ENCODE results near the gene OR1M1.
"Not testable (repeated sequence)": the region's sequence is repeated elsewhere in the genome, so short reads cannot be mapped to it uniquely, and the experiment has no call there.

OR1M1 gene, protein sequence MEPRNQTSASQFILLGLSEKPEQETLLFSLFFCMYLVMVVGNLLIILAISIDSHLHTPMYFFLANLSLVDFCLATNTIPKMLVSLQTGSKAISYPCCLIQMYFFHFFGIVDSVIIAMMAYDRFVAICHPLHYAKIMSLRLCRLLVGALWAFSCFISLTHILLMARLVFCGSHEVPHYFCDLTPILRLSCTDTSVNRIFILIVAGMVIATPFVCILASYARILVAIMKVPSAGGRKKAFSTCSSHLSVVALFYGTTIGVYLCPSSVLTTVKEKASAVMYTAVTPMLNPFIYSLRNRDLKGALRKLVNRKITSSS

DNA sequence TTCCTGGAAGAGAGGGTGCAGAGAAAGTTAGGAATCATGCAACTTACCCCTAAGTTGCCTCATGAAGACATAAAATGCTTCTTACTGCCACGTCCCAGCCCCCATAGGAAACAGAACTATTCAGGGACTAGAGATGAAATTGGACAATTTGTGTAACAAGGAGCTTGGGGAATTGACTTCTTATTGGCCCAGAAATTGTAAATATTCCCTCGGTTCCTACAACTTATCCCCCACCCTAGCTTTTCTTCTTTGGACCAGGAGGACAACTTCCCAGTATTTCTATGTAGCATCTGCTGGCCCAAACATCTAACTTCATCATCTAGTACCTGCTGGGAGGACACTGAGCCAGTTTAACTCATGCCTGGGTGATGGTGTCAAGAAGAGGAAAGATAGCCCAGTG, at the start of gene OR1M1:
Gene OR1M1 (plus strand): TSS at position 301 of the 400 bp plus-strand sequence. CDS start 6,184 bp downstream, outside the sequence.
- no peak for DNase-seq

DNA sequence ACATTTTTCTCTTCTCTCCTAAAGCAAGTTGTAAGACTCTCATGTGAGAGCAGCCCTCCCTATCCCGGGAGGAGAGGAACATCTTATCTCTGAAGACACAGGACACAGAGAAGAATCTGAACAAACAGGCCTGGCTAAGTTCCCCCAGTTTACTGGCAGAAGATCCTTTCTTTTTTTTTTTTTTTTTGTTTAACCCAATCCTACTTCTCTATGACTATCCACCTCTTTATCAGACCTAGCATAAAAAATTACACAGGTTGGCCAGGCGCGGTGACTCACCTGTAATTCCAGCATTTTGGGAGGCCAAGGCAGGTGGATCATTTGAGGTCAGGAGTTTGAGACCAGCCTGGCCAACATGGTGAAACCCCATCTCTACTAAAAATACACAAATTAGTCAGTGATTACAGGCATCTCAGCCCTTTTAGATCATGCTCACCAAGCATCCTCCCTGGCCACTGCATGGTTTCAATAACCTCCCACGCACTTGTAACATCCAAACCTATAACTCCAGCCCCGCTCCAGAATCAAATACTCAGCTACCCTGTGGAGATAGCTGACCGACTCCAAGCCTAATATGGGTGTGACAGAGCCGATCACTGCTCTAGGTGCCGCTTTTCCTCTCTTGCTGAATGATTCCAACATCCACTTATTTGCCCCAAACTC, 49.3 kb upstream of the OR1M1 start:
- no peak for DNase-seq

DNA sequence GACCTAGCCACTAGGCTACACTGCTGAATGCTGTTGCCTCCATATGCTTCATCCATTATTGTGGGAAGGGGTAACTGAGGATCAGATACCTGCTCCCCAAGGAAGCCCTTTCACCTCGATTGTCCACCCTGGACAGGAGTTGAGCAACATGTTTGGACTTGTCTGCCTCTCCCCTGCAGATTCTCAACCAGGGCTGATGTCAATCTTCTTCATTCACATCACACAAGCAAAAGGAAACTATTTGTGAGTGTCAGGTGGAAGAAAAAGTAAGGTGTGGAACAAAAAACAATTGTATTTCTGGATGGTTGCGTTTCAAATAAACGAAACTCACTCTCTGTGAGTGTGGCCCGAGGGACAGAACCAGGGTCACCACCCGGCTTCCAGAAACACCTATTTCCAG, 47.1 kb upstream of the OR1M1 start:
- DNase-seq: no peak

DNA sequence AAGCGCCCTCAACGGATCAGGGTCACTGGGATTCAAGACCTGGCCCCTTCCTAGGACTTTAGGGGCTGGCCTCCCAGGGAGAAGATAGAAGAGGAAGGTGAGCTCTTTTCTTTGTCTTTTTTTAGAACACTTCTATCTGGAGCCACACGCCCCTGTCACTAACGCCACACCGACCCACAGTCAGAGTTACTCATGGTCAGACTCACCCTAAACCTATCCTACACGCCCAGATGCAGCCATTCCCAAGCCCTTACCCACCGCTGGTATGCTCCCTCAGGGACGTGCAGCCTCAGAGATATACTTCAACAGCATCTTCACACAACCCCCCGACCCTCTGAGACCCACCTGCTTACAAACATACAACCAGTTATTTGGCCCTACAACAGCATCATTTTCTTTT, 46.7 kb upstream of the OR1M1 start:
- DNase-seq: no peak

DNA sequence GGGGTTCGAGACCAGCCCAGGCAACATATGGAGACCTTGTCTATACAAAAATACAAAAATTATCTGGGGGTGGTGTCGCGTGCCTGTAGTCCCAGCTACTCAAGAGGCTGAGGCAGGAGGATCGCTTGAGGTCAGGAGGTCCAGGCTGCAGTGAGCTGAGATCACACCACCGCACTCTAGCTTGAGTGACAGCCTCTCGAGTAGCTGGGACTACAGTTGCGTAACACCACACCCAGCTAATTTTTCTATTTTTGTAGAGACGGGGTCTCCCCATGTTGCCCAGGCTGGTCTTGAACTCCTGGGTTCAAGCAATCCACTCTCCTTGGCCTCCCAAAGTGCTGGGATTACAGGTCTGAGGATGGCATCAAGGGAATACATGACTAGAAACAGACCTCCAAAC, 45.8 kb upstream of the OR1M1 start:
- DNase-seq: no peak

DNA sequence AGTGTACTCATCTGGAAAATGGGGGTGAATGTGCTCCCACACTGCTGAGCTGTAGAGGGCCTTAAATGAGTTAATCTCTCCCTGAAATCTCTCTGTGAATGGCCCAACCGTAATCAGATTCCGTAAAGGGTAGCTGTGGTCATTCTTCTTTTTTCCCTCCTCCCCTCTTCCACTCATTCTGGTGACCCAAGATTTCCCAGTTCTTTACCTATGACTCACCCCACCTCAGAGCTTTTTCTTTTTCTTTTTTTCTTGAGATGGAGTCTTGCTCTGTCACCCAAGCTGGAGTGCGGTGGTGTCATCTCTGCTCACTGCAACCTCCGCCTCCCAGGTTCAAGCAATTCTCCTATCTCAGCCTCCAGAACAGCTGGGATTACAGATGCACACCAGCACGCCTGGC, 43.3 kb upstream of the OR1M1 start:
- DNase-seq: no peak

DNA sequence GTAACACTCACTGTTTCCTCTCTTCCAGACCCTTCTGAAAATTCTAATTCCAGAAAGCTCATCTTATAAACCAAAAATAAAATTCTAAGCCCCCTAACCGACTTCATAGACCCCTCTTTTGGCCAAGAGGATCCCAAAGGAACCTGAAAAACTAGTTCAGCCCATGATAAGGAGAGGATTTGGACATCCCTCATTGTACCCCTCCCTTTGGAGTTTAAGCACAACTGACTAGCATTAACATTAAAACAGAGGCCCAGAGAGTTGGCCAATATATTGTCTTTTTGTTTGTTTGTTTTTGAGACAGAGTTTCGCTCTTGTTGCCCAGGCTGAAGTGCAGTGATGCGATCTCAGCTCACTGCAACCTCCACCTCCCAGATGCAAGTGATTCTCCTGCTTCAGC, 42.4 kb upstream of the OR1M1 start:
- DNase-seq: no peak

DNA sequence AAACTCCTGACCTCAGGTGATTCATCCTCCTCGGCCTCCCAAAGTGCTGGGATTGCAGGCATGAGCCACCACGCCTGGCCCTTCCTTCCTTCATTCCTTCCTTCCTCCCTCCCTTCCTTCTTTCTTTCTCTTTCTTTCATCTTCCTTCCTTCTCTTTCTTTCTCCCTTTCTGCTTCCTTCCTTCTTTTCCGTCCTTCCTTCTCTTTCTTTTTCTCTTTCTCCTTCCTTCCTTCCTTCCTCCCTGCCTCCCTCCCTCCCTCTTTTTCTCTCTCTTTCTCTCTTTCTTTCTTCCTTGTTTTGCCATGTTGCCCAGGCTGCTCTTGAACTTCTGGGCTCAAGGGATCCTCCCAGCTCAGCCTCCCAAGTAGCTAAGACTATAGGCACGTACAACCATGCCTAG, 40.2 kb upstream of the OR1M1 start:
- no peak for DNase-seq

DNA sequence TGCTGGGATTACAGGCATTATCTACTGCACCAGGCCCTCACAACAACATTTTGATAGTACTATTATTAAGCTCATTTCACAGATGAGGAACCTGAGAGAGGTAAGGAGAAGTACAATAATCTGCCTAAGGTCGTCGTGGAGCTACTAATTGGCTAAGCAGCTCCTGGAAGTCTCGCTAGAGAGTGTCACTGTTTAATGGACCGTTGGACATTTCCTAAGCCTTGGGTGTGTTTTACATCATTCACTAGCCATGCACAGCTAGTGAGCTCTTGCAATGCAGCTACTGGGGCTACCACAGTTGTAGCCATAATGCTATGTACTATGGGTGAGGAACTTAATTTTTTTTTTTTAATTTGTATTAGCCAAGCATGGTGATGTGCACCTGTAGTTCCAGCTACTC, 34.0 kb upstream of the OR1M1 start:
- DNase-seq: no peak

DNA sequence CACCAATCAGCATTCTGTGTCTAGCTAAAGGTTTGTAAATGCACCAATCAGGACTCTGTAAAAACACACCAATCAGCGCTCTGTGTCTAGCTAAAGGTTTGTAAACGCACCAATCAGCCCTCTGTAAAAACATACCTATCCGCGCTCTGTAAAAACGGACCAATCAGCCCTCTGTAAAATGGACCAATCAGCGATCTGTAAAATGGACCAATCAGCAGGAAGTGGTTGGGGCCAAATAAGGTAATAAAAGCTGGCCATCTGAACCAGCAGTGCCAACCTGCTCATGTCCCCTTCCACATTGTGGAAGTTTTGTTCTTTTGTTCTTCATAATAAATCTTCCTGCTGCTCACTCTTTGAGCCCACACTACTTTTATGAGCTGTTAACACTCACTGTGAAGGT, 33.2 kb upstream of the OR1M1 start:
- not testable (repeated sequence) for DNase-seq

DNA sequence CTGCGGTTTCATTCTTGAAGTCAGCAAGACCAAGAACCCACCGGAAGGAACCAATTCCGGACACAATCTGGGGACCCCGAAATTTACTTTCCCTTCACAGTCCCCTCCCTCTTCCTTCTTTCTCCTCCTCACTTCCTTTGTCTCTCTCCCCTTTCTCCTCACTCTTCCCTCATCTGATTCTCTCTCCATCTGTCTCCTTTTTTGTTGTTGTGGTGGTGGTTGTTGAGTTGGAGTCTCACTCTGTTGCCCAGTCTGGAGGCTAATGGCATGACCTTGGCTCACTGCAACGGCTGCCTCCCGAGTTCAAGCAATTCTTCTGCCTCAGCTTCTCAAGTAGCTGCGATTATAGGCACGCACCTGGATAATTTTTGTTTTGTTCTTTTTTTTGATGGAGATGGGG, 32.7 kb upstream of the OR1M1 start:
- no peak for DNase-seq

DNA sequence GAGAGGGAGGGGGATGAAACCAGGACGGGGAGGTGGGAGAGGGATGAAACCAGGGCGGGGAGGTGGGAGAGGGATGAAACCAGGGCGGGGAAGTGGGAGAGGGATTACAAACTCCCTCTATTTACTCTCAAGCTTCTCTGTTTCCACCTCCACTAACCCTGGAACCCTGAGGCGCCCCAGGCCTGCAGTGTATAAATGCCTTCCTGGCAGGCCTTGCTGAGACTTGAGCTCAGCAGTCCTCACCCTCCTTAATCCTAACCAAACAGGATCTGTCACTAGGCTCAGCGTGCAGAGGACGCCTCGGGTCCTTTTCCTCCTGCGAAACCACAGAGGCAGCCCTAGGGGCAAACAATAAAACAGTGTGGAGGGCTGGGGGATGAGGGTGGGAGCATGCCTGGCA, 32.1 kb upstream of the OR1M1 start:
- no peak for DNase-seq

DNA sequence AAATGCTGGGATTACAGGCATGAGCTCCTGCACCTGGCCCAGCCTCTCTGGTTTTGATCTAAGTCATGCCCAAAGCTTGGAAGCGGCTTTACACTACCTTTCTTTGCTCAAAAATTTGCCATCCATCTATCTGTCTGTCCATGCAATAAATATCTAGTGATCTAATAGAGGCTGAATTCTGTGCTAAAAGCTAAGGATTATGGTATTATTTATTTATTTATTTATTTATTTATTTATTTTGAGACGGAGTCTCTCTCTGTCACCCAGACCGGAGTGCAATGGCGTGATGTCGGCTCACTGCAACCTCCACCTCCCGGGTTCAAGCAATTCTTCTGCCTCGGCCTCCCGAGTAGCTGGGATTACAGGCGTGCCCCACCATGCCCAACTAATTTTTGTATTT, 30.7 kb upstream of the OR1M1 start:
- DNase-seq: not testable (repeated sequence)

DNA sequence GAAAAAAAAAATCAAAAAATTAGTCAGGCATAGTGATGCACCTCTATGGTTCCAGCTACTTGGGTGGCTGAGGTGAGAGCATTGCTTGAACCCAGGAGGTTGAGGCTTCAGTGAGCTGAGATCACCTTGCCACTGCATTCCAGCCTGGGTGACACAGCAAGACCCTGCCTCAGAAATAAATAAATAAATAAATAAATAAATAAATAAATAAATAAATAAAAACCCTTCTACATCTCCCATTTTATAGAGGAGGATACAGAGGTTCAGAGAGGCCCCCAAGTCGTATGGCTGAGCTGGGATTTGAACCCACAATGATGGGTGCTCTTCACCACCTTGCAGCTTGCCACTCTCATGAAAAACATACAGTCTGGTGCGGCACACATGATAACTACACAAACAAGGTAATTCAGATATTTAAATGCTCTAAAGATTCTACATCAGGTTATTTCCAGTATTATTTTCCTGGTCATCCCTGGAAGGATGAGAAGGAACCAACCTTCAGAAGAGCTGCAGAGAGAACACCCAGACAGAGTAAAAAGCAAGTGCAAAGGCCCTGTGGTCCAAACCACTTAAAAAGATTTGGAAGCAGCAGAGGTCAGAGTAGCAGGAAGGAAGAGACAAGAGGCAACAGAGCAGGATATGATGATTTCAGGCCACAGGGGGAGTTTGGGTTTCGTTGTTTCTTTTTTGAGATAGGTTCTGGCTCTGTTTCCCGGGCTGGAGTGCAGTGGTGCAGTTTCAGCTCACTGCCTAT, 29.2 kb upstream of the OR1M1 start:
- DNase-seq: no peak

DNA sequence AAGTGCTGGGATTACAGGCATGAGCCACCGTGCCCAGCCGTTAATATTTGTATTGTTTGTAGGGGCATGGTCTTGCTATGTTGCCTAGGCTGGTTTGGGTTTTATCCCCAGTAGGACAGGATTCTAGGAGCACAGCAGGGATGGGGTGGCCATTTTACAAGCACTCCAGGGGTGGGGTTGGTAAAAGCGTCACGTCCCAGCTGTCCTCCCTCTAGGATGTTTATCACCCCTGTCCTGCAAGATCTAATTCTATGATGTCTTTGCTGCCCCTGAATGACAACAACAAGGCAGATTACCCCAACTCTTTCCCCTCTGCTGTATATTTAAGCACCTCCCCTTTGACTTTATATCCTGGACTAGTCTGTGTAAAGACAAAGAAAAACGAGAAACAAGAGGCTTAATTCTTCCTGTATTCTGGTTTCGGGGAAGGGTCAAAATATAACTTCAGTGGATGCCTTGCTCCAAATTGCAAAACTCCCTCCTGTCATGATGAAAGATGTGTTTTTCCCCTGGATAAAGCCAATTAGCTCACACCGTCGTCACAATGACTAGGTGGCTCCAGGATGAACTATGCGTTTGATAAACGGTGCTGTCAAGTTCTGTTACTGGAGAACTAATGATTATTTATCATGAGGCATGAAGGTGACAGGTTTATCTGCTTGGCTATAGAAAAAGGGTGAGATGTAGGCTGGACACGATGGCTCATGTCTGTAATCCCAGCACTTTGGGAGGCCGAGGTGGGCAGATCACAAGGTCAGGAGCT, 27.8 kb upstream of the OR1M1 start:
- no peak for DNase-seq

DNA sequence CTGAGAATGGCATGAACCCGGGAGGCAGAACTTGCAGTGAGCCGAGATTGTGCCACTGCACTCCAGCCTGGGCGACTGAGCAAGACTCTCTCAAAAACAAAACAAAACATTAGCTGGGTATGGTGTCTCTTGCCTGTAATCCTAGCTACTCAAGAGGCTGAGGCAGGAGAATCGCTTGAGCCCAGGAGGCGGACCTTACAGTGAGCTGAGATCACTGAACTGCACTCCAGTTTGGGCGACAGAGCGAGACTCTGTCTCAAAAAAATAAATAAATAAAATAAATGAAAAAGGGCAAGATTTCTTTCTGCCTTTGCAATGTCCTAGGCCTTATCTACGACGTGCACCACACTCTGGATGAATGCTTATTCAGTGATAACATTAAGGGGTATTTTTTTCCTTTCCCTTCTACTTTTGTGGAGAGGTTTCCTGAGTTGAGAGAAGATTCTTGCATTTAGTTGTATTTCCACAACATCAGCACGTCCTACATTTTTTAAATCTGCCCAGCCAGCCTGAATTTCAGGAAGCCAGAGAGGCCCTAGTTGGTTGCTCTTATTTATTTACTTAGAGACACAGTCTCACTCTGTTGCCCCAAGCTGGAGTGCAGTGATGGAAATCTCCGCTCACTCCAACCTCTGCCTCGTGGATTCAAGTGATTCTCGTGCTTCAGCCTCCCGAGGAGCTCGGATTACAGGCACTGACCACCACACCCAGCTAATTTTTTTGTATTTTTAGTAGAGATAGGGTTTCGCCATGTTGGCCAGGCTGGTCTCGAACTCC, 26.1 kb upstream of the OR1M1 start:
- no peak for DNase-seq

DNA sequence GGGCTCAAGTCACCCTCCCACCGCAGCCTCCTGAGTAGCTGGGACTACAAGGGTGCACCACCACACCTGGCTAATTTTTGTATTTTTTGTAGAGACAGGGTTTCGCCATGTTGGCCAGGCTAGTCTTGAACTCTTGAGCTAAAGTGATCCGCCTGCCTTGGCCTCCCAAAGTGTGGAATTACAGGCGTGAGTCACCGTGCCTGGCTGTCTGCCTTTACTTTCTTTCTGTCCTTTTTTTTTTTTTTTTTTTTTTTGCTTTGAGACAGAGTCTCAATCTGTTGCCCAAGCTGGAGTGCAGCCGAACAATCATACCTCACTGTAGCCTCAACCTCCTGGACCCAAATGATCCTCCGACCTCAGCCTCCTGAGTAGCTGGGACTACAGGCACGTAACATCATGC, 25.0 kb upstream of the OR1M1 start:
- no peak for DNase-seq

DNA sequence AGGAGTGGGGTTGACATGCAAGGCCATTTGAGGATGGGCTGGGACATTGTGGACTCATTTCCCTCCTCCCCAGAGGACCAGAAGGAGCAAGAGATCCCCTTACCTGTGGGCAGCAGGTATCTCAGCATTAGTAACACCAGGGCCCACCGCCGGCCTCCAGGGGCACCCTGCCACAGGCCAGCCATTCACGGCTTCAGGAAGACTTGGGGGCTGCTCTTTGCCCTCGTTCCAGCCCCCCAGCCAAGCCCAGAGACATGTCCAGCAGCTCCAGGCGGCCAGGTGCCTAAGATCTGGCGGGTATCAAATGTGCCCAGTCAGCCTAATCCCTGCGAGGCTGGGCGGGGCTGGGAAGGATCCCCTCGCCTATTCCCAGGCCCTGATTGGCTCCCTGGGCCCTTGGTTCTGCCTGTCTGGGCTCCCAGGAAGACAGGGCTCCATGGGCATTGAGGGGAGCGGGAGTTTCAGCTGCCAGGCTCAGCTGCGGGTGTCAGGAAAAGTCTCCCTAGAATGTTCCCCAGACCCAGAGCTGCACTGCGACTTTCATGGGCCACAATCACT, 21.3 kb upstream of the OR1M1 start:
- no peak for DNase-seq

DNA sequence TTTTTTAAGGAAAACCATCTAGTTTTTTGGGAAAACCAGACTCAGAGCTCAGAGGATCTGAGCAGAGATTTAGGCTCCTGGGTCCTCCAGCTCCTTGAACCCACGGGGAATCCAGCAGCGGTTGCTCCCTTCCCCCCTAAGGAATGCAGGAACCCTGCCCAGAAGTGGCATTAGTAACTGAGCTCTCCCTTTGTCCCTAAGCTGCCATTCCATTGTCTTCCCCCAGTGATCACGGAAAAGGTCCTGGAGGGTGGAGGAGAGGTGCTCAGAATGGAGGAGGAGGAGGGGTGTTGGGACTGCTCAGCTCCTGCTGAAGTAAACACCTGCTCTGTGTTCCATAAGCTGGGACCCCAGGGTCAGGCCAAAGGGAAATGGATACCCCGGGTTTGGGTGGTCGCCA, 16.8 kb upstream of the OR1M1 start:
- no peak for DNase-seq

DNA sequence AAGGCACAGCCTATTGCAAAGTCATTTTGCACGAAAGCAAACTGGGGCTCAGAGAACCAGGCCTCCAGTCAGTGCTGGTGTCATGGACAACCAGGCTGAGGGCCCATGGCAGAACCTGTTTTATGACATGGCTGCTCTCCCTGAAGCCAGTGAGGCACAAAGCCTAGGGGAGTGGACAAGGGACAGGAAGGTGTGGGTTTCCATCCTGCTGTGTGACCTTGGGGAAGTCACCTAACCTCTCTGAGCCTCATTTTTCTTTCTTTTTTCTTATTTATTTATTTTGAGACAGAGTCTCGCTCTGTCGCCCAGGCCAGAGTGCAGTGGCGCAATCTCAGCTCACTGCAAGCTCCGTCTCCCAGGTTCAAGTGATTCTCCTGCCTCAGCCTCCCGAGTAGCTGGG, 15.1 kb upstream of the OR1M1 start:
- not testable (repeated sequence) for DNase-seq

DNA sequence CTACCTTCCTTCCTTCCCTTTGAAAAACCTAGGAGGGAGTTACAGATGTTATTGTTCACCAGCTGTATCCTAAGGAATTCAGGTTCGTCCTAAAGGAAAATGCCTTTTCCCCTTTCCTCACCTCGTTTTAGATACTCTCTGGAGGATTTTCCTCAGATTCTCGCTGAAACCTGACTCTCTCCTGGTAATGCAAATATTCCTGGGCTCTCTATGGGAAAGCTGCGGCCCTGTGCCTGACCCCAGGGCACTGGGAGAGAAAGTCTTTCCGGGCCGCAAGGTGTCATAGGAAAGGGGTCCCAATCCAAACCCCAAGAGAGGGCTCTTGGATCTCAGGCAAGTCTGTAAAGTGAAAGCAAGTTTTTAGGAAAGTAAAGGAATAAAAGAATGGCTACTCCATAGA, 13.1 kb upstream of the OR1M1 start:
- DNase-seq: no peak
